GM12878 (cell line): ENCODE results near the gene CDH4. TPM values are rescaled to one million over a fixed set of nuclear protein-coding genes. Genes with fewer than 3 reads are reported as not detected.

ENCODE experiments used
- ATAC-seq: fragments of 200-7000 bp; cut with Tn5 transposase; 3 replicates; pipeline ENCODE4 v1.9.1; 2020; ENCODE audit warnings: mild to moderate bottlenecking, moderate library complexity
- BruUV-seq: library from RNA; stranded (reverse); fragments of 400-500 nt; replicated peaks from 2 replicates; lab custom pipeline; 2021; lab: Mats Ljungman, UMichigan
- CTCF ChIA-PET: fragments of 300-600 bp; sonication (Branson Sonifier 250); formaldehyde crosslinking; extraction: SDS; loops from one replicate; lab custom pipeline; 2021; ENCODE audit warnings: inconsistent platforms; lab: Yijun Ruan, JAX
- POLR2A ChIA-PET: fragments of 350-600 bp; formaldehyde crosslinking; extraction: SDS; loops from one replicate; lab custom pipeline; 2021; ENCODE audit warnings: inconsistent platforms; lab: Charles Lee
- RAD21 ChIA-PET: fragments of 300-600 bp; sonication (Branson Sonifier 250); formaldehyde crosslinking; loops from one replicate; lab custom pipeline; 2023; ENCODE audit warnings: antibody characterized with exemption; ENCODE audit not compliant: unreplicated experiment; lab: Charles Lee
- SMC1A ChIA-PET: fragments of 300-600 bp; sonication (Branson Sonifier 250); formaldehyde crosslinking; loops from one replicate; lab custom pipeline; 2023; ENCODE audit not compliant: unreplicated experiment, uncharacterized antibody; lab: Charles Lee
- DNase-seq: peaks from one replicate; pipeline ENCODE4 v3.0.0-alpha.2; 2011; ENCODE audit warnings: low read depth, low spot score
- FAIRE-seq: peaks from 3 replicates; lab custom pipeline; 2011; peaks lifted over from hg19 to GRCh38; lab: Jason Lieb, UNC
- H2AFZ ChIP-seq: 2 replicates; pipeline ENCODE4 v1.6.0; 2011; ENCODE audit warnings: low read depth, low read length, control low read depth; ENCODE audit not compliant: control insufficient read depth
- H3K27ac ChIP-seq: 2 replicates; pipeline ENCODE4 v1.5.1; 2011; ENCODE audit warnings: control low read depth; ENCODE audit not compliant: control insufficient read depth, insufficient read depth
- H3K27me3 ChIP-seq, 2 experiments: replicated peaks in 1 of 2; 2 replicates each; pipeline versions ENCODE4 v1.6.0 to v1.6.1; 2011; ENCODE audit warnings: low read length in 1 of 2; ENCODE audit not compliant: control insufficient read depth in 2 of 2, insufficient read depth in 2 of 2
- H3K36me3 ChIP-seq, 2 experiments: 2 replicates each; pipeline ENCODE4 v1.5.1; 2011; ENCODE audit warnings: low read length in 1 of 2; ENCODE audit not compliant: control insufficient read depth in 2 of 2, insufficient read depth in 2 of 2
- H3K4me1 ChIP-seq: 2 replicates; pipeline ENCODE4 v1.6.1; 2011; ENCODE audit warnings: mild to moderate bottlenecking, low read length, moderate library complexity, mixed read lengths; ENCODE audit not compliant: control insufficient read depth, insufficient read depth
- H3K4me2 ChIP-seq: 2 replicates; pipeline ENCODE4 v1.6.0; 2011; ENCODE audit warnings: control low read depth; ENCODE audit not compliant: control insufficient read depth, insufficient read depth
- H3K4me3 ChIP-seq: fragments of 200-600 bp; sonication (generic); 2 replicates; pipeline ENCODE4 v1.5.1; 2016
- H3K79me2 ChIP-seq: 2 replicates; pipeline ENCODE4 v1.6.0; 2011; ENCODE audit warnings: low read length; ENCODE audit not compliant: control insufficient read depth, insufficient read depth
- H3K9ac ChIP-seq: 2 replicates; pipeline ENCODE4 v1.8.0; 2011; ENCODE audit warnings: low read length, control low read depth, mixed read lengths; ENCODE audit not compliant: control insufficient read depth, insufficient read depth
- H3K9me3 ChIP-seq: replicated peaks from 3 replicates; pipeline ENCODE4 v1.5.1; 2011; ENCODE audit warnings: mild to moderate bottlenecking, low read length; ENCODE audit not compliant: control insufficient read depth, insufficient read depth
- H4K20me1 ChIP-seq: 2 replicates; pipeline ENCODE4 v1.6.0; 2011; ENCODE audit not compliant: control insufficient read depth, insufficient read depth
- BRCA1 ChIP-seq: IDR thresholded peaks from 2 replicates; pipeline ENCODE4 v1.6.1; 2011; ENCODE audit warnings: low read depth, low read length, improper control_type of control experiment
- CREB1 ChIP-seq: IDR thresholded peaks from 2 replicates; pipeline ENCODE4 v1.6.1; 2012; ENCODE audit warnings: low read depth, mild to moderate bottlenecking, inconsistent platforms
- DPF2 ChIP-seq: fragments of 450-650 bp; IDR thresholded peaks from 2 replicates; pipeline ENCODE4 v1.6.1; 2017; ENCODE audit warnings: mild to moderate bottlenecking
- EED ChIP-seq: sonication (generic); IDR thresholded peaks from 2 replicates; pipeline ENCODE4 v1.6.1; 2016; ENCODE audit warnings: antibody characterized with exemption, low read depth
- GABPA ChIP-seq: IDR thresholded peaks from 2 replicates; pipeline ENCODE4 v1.6.1; 2014; ENCODE audit warnings: antibody characterized with exemption, low read depth, mild to moderate bottlenecking, inconsistent platforms
- IRF4 ChIP-seq: IDR thresholded peaks from 2 replicates; pipeline ENCODE4 v1.6.1; 2011; ENCODE audit warnings: low read depth, low read length
- MTA3 ChIP-seq: IDR thresholded peaks from 2 replicates; pipeline ENCODE4 v1.6.1; 2012; ENCODE audit warnings: low read length, inconsistent platforms, borderline replicate concordance
- NR2C1 ChIP-seq: fragments of 450-650 bp; IDR thresholded peaks from 2 replicates; pipeline ENCODE4 v1.6.1; 2017; ENCODE audit warnings: antibody characterized with exemption, mild to moderate bottlenecking, moderate library complexity
- POLR2AphosphoS2 ChIP-seq: IDR thresholded peaks from 2 replicates; pipeline ENCODE4 v1.6.1; 2011; ENCODE audit warnings: low read depth, mild to moderate bottlenecking, low read length, improper control_type of control experiment, moderate library complexity
- POLR2AphosphoS5 ChIP-seq: IDR thresholded peaks from 2 replicates; pipeline ENCODE4 v1.6.1; 2011; ENCODE audit warnings: mild to moderate bottlenecking, low read length, inconsistent platforms
- STAT3 ChIP-seq: IDR thresholded peaks from 2 replicates; pipeline ENCODE4 v1.6.1; 2011; ENCODE audit warnings: low read depth, low read length, improper control_type of control experiment
- TARDBP ChIP-seq: IDR thresholded peaks from 2 replicates; pipeline ENCODE4 v1.6.1; 2016; ENCODE audit warnings: borderline replicate concordance
- ZNF217 ChIP-seq: fragments of 450-650 bp; IDR thresholded peaks from 2 replicates; pipeline ENCODE4 v1.6.1; 2017; ENCODE audit warnings: antibody characterized with exemption, mild to moderate bottlenecking
- ZZZ3 ChIP-seq: IDR thresholded peaks from 2 replicates; pipeline ENCODE4 v1.6.1; 2011; ENCODE audit warnings: low read depth; ENCODE audit not compliant: control insufficient read depth, insufficient read length
- WGBS: methylation state at CpG from one replicate; pipeline ENCODE4 v1.1.6; 2016; ENCODE audit warnings: low lambda C conversion rate; ENCODE audit not compliant: insufficient replicate concordance, insufficient coverage; ENCODE audit errors: missing lambda C conversion rate; 5-methylcytosine and 5-hydroxymethylcytosine counted together
- in situ Hi-C: fragments of 300-500 bp; cut with MboI; formaldehyde crosslinking; loops from 9 replicates; pipeline ENCODE4 v1.14.3; 2018; ENCODE audit warnings: mixed read lengths
- intact Hi-C: fragments of 100-400 bp; cut with micrococcal nuclease; formaldehyde crosslinking; loops from one replicate; pipeline ENCODE4 v1.14.2; 2022; ENCODE audit not compliant: unreplicated experiment
- polyA plus RNA-seq, 11 experiments: library from polyadenylated mRNA; depleted of rRNA in 4 of 11; unstranded in 6 of 11; stranded (reverse) in 5 of 11; fragments of >200 nt; fragmentation: Nextera tagmentation in 4 of 11; fragmentation: Illumina TruSeq in 1 of 11; extraction: Ambion mirVana in 4 of 11; extraction: Trizol in 1 of 11; gene quantifications; 1 replicate in 1 of 11; 2 replicates in 10 of 11; pipeline versions ENCODE4 v1.2.1 to v1.2.3, GENCODE V29; 2011 to 2016; ENCODE audit warnings: inconsistent platforms in 2 of 11, missing spikeins in 2 of 11, low read depth in 1 of 11
- total RNA-seq, 4 experiments: library from RNA; depleted of rRNA in 3 of 4; stranded (reverse); fragments of >200 nt in 3 of 4; fragmentation: Illumina TruSeq in 1 of 4; extraction: Trizol in 1 of 4; gene quantifications; 2 replicates each; pipeline versions ENCODE4 v1.2.1 to v1.2.3, GENCODE V29; 2013 to 2021
- TF ChIP-seq, protein P1 (sequence below): fragments of 150-350 bp; IDR thresholded peaks from 2 replicates; pipeline ENCODE4 v1.6.1; 2016; ENCODE audit warnings: low read depth, low read length
- TF ChIP-seq, protein P2 (sequence below): fragments of 450-650 bp; IDR thresholded peaks from 2 replicates; pipeline ENCODE4 v1.6.1; 2017; ENCODE audit warnings: antibody characterized with exemption, mild to moderate bottlenecking, moderate library complexity
- TF ChIP-seq, protein P3 (sequence below): fragments of 450-650 bp; IDR thresholded peaks from 2 replicates; pipeline ENCODE4 v1.6.1; 2016; ENCODE audit warnings: mild to moderate bottlenecking, moderate library complexity, borderline replicate concordance

CDH4 gene
- total and polyA plus RNA-seq, 10 of the 15 experiments (the other 5 are each of a cell fraction or from before 2014, with no cell fraction given): not detected

DNA sequence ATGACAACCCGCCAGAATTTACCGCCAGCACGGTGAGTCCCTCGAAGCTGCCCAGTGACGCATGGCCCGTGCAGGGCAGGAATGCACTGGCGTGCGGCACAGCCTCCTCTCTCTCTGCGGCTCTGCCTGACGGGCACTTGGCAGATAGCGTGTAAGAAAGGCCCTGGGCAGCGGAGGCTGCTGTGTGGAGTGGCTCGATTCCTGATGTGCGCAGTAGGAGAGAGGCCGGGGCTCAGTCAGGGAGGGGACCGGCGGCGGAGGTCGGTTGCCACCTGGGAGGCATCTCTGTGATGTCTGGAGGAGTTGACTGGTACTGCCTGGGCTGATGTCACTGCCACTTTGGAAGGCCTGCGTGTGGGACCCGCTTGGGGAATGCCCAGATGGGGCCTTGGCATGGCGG is 643.0 kb downstream of the CDH4 start:
- no peak for FAIRE-seq
- Histone ChIP-seq H3K4me1 (no peaks in the 10 kb centered on the region), H3K9me3 (no peaks in the 10 kb centered on the region), H2AFZ (no peak overlapping the region), H4K20me1 (no peaks in the 10 kb centered on the region), H3K27ac (no peak overlapping the region), H3K4me2 (no peak overlapping the region), H3K27me3 (no peaks in the 10 kb centered on the region), H3K79me2 (no peaks in the 10 kb centered on the region), H3K4me3 (no peak overlapping the region), H3K36me3 (no peaks in the 10 kb centered on the region), H3K9ac (no peak overlapping the region)
- intact Hi-C loops: loop anchor here (5.0 kb wide), 1 partner anchor 1838 kb away; no protein-coding TSS in a partner anchor
- SMC1A ChIA-PET: no interaction called here
- CTCF ChIA-PET: no interaction called here
- 55% methylated on average over 22 of the region's 22 CpGs for WGBS
- RAD21 ChIA-PET: no interaction called here
- in situ Hi-C loops: loop anchor here (5.0 kb wide), 1 partner anchor 1838 kb away; no protein-coding TSS in a partner anchor
- ATAC-seq: no peak
- DNase-seq: no peak
- POLR2A ChIA-PET: no interaction called here
- BruUV-seq: no TSS peak
- TF ChIP-seq NR2C1: no peak
- TF ChIP-seq TARDBP: no peak
- no peak for TF ChIP-seq MTA3
- TF ChIP-seq, protein P1, sequence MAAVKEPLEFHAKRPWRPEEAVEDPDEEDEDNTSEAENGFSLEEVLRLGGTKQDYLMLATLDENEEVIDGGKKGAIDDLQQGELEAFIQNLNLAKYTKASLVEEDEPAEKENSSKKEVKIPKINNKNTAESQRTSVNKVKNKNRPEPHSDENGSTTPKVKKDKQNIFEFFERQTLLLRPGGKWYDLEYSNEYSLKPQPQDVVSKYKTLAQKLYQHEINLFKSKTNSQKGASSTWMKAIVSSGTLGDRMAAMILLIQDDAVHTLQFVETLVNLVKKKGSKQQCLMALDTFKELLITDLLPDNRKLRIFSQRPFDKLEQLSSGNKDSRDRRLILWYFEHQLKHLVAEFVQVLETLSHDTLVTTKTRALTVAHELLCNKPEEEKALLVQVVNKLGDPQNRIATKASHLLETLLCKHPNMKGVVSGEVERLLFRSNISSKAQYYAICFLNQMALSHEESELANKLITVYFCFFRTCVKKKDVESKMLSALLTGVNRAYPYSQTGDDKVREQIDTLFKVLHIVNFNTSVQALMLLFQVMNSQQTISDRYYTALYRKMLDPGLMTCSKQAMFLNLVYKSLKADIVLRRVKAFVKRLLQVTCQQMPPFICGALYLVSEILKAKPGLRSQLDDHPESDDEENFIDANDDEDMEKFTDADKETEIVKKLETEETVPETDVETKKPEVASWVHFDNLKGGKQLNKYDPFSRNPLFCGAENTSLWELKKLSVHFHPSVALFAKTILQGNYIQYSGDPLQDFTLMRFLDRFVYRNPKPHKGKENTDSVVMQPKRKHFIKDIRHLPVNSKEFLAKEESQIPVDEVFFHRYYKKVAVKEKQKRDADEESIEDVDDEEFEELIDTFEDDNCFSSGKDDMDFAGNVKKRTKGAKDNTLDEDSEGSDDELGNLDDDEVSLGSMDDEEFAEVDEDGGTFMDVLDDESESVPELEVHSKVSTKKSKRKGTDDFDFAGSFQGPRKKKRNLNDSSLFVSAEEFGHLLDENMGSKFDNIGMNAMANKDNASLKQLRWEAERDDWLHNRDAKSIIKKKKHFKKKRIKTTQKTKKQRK: no peak
- no peak for TF ChIP-seq POLR2AphosphoS5
- no peak for TF ChIP-seq BRCA1
- TF ChIP-seq CREB1: no peak
- no peak for TF ChIP-seq STAT3
- TF ChIP-seq POLR2AphosphoS2: no peak
- no peak for TF ChIP-seq DPF2
- TF ChIP-seq, protein P2, sequence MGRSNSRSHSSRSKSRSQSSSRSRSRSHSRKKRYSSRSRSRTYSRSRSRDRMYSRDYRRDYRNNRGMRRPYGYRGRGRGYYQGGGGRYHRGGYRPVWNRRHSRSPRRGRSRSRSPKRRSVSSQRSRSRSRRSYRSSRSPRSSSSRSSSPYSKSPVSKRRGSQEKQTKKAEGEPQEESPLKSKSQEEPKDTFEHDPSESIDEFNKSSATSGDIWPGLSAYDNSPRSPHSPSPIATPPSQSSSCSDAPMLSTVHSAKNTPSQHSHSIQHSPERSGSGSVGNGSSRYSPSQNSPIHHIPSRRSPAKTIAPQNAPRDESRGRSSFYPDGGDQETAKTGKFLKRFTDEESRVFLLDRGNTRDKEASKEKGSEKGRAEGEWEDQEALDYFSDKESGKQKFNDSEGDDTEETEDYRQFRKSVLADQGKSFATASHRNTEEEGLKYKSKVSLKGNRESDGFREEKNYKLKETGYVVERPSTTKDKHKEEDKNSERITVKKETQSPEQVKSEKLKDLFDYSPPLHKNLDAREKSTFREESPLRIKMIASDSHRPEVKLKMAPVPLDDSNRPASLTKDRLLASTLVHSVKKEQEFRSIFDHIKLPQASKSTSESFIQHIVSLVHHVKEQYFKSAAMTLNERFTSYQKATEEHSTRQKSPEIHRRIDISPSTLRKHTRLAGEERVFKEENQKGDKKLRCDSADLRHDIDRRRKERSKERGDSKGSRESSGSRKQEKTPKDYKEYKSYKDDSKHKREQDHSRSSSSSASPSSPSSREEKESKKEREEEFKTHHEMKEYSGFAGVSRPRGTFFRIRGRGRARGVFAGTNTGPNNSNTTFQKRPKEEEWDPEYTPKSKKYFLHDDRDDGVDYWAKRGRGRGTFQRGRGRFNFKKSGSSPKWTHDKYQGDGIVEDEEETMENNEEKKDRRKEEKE: no peak
- TF ChIP-seq EED: no peak
- no peak for TF ChIP-seq ZNF217
- TF ChIP-seq, protein P3, sequence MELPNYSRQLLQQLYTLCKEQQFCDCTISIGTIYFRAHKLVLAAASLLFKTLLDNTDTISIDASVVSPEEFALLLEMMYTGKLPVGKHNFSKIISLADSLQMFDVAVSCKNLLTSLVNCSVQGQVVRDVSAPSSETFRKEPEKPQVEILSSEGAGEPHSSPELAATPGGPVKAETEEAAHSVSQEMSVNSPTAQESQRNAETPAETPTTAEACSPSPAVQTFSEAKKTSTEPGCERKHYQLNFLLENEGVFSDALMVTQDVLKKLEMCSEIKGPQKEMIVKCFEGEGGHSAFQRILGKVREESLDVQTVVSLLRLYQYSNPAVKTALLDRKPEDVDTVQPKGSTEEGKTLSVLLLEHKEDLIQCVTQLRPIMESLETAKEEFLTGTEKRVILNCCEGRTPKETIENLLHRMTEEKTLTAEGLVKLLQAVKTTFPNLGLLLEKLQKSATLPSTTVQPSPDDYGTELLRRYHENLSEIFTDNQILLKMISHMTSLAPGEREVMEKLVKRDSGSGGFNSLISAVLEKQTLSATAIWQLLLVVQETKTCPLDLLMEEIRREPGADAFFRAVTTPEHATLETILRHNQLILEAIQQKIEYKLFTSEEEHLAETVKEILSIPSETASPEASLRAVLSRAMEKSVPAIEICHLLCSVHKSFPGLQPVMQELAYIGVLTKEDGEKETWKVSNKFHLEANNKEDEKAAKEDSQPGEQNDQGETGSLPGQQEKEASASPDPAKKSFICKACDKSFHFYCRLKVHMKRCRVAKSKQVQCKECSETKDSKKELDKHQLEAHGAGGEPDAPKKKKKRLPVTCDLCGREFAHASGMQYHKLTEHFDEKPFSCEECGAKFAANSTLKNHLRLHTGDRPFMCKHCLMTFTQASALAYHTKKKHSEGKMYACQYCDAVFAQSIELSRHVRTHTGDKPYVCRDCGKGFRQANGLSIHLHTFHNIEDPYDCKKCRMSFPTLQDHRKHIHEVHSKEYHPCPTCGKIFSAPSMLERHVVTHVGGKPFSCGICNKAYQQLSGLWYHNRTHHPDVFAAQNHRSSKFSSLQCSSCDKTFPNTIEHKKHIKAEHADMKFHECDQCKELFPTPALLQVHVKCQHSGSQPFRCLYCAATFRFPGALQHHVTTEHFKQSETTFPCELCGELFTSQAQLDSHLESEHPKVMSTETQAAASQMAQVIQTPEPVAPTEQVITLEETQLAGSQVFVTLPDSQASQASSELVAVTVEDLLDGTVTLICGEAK: no peak
- no peak for TF ChIP-seq IRF4
- TF ChIP-seq GABPA: no peak
- TF ChIP-seq ZZZ3: no peak
